H1 (cell line): ENCODE measurements around the gene ZSCAN18. TPM values are rescaled to one million over a fixed set of nuclear protein-coding genes. Genes with fewer than 3 reads are reported as not detected.

Experiments
- BACH1 ChIP-seq: IDR thresholded peaks from 2 replicates; pipeline ENCODE4 v1.6.1; 2012; ENCODE audit warnings: low read length, improper control_type of control experiment
- RFX5 ChIP-seq: IDR thresholded peaks from 2 replicates; pipeline ENCODE4 v1.6.1; 2011; ENCODE audit warnings: low read depth, low read length, improper control_type of control experiment, borderline replicate concordance
- RNF2 ChIP-seq: fragments of 200-900, 300-1000 bp; sonication (generic); IDR thresholded peaks from 2 replicates; pipeline ENCODE4 v1.7.1; 2016; ENCODE audit warnings: borderline replicate concordance, low read depth, mild to moderate bottlenecking, antibody characterized with exemption, low read length; ENCODE audit not compliant: poor library complexity, severe bottlenecking; ENCODE audit errors: missing control alignments
- polyA plus RNA-seq, 7 experiments: library from polyadenylated mRNA; depleted of rRNA in 3 of 7; stranded (reverse) in 5 of 7; unstranded in 2 of 7; fragments of >200 nt in 5 of 7; fragments of 200-250 nt in 2 of 7; gene quantifications; 1 replicate in 5 of 7; 2 replicates in 1 of 7; 4 replicates in 1 of 7; pipeline versions ENCODE4 v1.2.1 to v1.2.3, GENCODE V29; 2011 to 2013; ENCODE audit warnings: missing spikeins in 2 of 7, mixed read lengths in 2 of 7
- total RNA-seq: library from RNA; stranded (reverse); fragmentation: NEBNext Ultra II Directional; extraction: Animal tissue kit (Norgen Biotek cat#: 25700); gene quantifications from 2 replicates; pipeline ENCODE4 v1.2.1, GENCODE V29; 2021

Gene ZSCAN18
- total and polyA plus RNA-seq, 2 of the 8 experiments (the other 6 are each of a cell fraction or from before 2014, with no cell fraction given), result 37.0 to 41.4 TPM

- TF ChIP-seq RFX5, result no peak
- TF ChIP-seq BACH1, result no peak
- no peak for TF ChIP-seq RNF2
These were observed 55.3 kb downstream of the ZSCAN18 start (continued) for GRCh38 chr19:58042495-58043340.
